Cardiac fibroblast (primary cell): ENCODE results near the gene PRDM5.

Experiments used
- DNase-seq, 2 donors: peaks; one replicate each; pipeline versions ENCODE4 v3.0.0 to v3.0.0-alpha.2; 2010; ENCODE audit warnings: low read depth in 2 of 2
- H3K4me3 ChIP-seq, 2 donors: replicated peaks in 1 of 2; 1 replicate in 1 of 2; 2 replicates in 1 of 2; pipeline ENCODE4 v1.5.1; 2011; ENCODE audit warnings: low read depth in 2 of 2, low read length in 2 of 2, mild to moderate bottlenecking in 2 of 2, moderate library complexity in 1 of 2
- CTCF ChIP-seq: IDR thresholded peaks from one replicate; pipeline ENCODE4 v1.5.1; 2011; ENCODE audit warnings: low read depth, mild to moderate bottlenecking, low read length, inconsistent platforms

The PRDM5 gene

DNA sequence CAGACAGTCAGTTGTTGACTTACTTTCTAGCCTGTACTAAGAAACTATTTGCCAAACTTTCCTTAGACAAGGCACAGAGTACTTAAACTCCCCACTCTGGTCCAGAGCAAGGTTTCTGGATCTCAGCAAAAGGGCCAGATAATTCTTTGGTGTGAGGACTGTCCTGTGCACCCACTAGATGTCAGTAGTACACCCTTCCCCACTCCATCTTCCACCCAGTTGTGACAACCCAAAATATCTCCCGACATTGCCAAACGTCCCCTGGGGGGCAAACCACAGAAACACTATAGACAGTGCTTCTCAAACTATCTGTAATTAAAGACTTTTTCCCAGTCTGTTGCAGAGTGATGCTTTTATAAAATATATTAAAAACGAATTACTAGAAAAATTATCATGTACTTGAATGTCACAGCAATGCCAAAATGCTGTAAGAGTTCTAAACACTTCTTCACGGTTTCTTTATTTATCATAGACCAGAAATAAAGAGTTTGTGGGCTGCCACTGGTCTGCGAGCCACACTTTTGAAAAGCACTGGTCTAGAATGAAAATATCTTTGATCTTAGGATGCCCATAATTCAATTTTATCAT, 203.5 kb downstream of the PRDM5 start:
- peak; percentile 62 to 68 for DNase-seq
- H3K4me3 ChIP-seq, result no peak overlapping the region
- peak; percentile 77 for TF ChIP-seq CTCF

DNA sequence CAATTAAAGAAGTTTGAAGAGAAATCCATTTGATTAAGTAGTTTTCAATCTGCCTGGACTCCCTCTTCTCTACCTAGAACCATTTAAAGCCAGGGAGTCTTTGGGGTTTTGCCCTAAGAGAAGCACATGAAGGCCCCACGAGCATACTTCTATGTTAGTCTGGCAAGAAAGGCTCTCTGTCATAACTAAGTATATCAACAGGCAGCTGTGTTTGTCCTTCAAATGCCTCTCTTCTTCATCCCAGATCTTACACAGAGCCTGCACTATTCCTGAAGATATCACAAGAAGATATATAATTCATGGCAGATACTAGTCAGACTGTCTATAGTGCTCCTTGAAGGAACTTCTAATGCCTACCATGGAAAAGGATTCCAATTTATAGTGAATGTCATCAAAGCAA, 206.2 kb downstream of the PRDM5 start:
- H3K4me3 ChIP-seq, result no peak overlapping the region
- DNase-seq, result no peak
- no peak for TF ChIP-seq CTCF

- no peak for TF ChIP-seq CTCF
- H3K4me3 ChIP-seq, result no peak overlapping the region
- DNase-seq, result no peak
Observed at GRCh38 chr4:120714417-120715010, 208.0 kb downstream of the PRDM5 start.

- no peak for TF ChIP-seq CTCF
- H3K4me3 ChIP-seq, result no peak overlapping the region
- peak; percentile 62 to 63 for DNase-seq
Observed at GRCh38 chr4:120709991-120710390, 212.5 kb downstream of the PRDM5 start.

GRCh38 chr4:120704538-120704937, 218.0 kb downstream of the PRDM5 start:
- DNase-seq, result peak in 1 of 2 donors; percentile 13
- no peak overlapping the region for H3K4me3 ChIP-seq
- no peak for TF ChIP-seq CTCF

GRCh38 chr4:120703908-120704307, 218.6 kb downstream of the PRDM5 start:
- TF ChIP-seq CTCF, result no peak
- peak; percentile 35 to 87 for DNase-seq
- H3K4me3 ChIP-seq, result no peak overlapping the region

DNA sequence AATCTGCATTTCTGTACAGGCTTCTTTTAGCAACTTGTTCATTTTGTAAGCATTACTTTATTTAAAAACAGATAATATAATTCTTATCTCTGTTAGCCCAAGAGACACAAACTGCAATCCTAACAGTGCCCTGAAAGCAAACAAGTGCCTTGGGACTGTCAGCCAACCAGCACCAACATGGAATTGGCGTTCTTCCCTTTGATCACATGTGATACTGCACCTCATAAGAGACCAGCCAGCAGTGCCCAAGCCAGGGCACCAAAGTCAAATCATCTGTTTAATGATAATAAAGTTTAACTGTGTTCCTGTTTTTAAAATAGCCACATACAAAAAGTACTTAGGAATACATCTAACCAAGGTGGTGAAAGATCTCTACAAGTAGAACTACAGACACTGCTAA, 223.2 kb downstream of the PRDM5 start:
- DNase-seq, result no peak
- H3K4me3 ChIP-seq, result no peak overlapping the region
- TF ChIP-seq CTCF, result no peak
